ENCODE data around the gene SLC4A1AP. TPM values are rescaled to one million over a fixed set of nuclear protein-coding genes. Genes with fewer than 3 reads are reported as not detected.

SLC4A1AP gene
- total RNA-seq, 1 donor from 2014 or later, result 19.6 TPM

DNA sequence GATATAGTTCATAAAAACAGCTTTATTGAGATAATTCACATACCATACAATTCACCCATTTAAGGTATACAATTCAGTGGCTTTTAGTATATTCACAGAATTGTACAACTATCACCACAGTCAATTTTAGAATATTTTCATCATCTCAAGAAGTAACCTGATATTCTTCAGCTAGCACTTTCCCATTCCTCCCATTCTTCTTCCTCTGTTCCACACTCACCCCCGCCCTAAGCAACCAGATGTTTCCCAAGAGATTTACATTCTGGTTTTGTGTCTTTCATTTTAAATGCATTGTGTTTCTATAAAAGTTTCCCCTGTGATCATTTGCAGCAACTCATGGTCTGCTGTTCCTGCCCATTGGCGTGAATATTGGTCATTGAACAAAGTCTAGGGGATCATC is 29.4 kb upstream of the SLC4A1AP start:
- H3K4me1 ChIP-seq, result peaks cover 9% of the 10 kb centered on the region
- TF ChIP-seq, protein P1, sequence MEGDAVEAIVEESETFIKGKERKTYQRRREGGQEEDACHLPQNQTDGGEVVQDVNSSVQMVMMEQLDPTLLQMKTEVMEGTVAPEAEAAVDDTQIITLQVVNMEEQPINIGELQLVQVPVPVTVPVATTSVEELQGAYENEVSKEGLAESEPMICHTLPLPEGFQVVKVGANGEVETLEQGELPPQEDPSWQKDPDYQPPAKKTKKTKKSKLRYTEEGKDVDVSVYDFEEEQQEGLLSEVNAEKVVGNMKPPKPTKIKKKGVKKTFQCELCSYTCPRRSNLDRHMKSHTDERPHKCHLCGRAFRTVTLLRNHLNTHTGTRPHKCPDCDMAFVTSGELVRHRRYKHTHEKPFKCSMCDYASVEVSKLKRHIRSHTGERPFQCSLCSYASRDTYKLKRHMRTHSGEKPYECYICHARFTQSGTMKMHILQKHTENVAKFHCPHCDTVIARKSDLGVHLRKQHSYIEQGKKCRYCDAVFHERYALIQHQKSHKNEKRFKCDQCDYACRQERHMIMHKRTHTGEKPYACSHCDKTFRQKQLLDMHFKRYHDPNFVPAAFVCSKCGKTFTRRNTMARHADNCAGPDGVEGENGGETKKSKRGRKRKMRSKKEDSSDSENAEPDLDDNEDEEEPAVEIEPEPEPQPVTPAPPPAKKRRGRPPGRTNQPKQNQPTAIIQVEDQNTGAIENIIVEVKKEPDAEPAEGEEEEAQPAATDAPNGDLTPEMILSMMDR (IDR thresholded peaks at IDR 0.05), result no peak
- no peak overlapping the region for H3K4me3 ChIP-seq
- no peak overlapping the region for H3K27ac ChIP-seq
- no peak for DNase-seq
- no peak for ATAC-seq
- intact Hi-C loops (cut with DNase I), result no loop called here
- H3K27me3 ChIP-seq (ENCODE audit: low read depth), result no peaks in the 10 kb centered on the region
- H3K36me3 ChIP-seq, result peaks cover 91% of the 10 kb centered on the region
- H3K9me3 ChIP-seq, result no peaks in the 10 kb centered on the region

DNA sequence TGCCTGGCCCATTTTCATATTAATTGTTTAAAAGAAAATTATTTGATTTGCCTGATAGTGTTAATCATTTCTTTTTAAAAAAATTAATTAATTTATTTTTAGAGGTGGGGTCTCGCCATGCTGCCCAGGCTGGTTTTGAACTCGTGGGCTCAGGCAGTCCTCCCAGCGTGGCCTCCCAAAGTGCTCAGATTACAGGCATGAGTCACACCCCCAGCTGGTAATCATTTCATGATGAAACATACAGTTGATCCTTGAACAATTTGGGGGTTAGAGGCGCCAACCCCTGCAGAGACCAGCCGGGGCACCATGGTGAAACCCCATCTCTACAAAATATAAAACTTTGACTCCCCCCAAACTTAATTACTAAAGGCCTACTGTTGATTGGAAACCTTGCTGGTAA is 26.9 kb upstream of the SLC4A1AP start:
- ATAC-seq (no peak), DNase-seq (no peak)
- TF ChIP-seq, protein P1 (IDR thresholded peaks at IDR 0.05), result no peak
- Histone ChIP-seq H3K4me1 (no peaks in the 10 kb centered on the region), H3K36me3 (peaks cover 100% of the 10 kb centered on the region), H3K27ac (no peak overlapping the region), H3K4me3 (no peak overlapping the region), H3K9me3 (no peaks in the 10 kb centered on the region), H3K27me3 (ENCODE audit: low read depth) (no peaks in the 10 kb centered on the region)
- intact Hi-C loops (cut with DNase I), result no loop called here

DNA sequence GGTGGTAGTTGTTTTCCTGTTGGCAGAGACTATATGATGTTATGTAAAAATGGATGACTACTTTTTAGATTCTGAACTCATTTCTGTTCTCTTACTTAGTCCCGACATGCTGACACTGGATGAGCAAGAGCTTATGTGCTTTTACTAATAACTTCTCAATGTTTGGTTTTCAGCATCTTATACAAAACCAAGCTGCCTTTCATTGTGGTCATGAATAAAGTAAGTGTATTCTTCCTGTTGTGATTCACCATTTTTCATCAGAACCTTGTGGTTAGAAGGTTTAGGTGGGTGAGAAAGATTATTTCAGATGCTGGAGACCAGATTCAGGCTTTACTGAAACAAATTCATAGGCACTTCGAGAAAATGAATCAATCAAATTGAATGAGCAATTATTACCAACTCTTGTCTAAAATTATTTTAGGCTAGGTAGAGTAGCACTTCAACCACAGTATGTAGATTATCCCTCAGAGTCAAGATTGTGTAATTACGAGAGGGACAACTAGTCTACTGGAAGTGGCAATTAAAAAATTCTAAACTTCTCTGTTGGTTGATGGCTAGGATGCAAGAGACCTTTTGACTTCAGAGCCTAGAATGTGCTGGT is 25.6 kb upstream of the SLC4A1AP start:
- H3K36me3 ChIP-seq, result peaks cover 97% of the 10 kb centered on the region

DNA sequence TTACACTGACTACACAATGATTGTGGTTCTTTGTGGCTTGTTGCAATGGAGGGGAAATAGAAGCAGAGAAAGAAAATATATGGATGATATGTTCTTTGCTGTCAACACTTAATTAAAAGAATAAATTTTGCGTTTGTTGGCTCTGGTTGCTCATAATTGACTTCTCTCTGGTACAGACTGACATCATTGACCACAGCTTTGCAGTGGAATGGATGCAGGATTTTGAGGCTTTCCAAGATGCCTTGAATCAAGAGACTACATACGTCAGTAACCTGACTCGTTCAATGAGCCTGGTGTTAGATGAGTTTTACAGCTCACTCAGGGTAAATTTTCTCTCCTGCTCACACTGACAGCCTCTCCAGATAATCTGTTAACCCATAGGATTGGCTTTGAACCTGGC is 25.0 kb upstream of the SLC4A1AP start:
- H3K4me1 ChIP-seq, result no peaks in the 10 kb centered on the region
- H3K27ac ChIP-seq, result no peak overlapping the region
- H3K9me3 ChIP-seq, result no peaks in the 10 kb centered on the region
- H3K4me3 ChIP-seq, result no peak overlapping the region
- H3K36me3 ChIP-seq, result peaks cover 97% of the 10 kb centered on the region
- TF ChIP-seq, protein P1 (IDR thresholded peaks at IDR 0.05), result no peak
- no peaks in the 10 kb centered on the region for H3K27me3 ChIP-seq (ENCODE audit: low read depth)
- no peak for ATAC-seq
- DNase-seq, result no peak
- intact Hi-C loops (cut with DNase I), result no loop called here

More for the DNA sequence above, 25.6 kb upstream of the SLC4A1AP start:
- Histone ChIP-seq H3K27me3 (ENCODE audit: low read depth) (no peaks in the 10 kb centered on the region), H3K9me3 (no peaks in the 10 kb centered on the region), H3K4me1 (no peaks in the 10 kb centered on the region), H3K4me3 (no peak overlapping the region), H3K27ac (no peak overlapping the region)
- TF ChIP-seq, protein P1 (IDR thresholded peaks at IDR 0.05), result no peak
- ATAC-seq, result no peak
- DNase-seq, result no peak
- intact Hi-C loops (cut with DNase I), result no loop called here

DNA sequence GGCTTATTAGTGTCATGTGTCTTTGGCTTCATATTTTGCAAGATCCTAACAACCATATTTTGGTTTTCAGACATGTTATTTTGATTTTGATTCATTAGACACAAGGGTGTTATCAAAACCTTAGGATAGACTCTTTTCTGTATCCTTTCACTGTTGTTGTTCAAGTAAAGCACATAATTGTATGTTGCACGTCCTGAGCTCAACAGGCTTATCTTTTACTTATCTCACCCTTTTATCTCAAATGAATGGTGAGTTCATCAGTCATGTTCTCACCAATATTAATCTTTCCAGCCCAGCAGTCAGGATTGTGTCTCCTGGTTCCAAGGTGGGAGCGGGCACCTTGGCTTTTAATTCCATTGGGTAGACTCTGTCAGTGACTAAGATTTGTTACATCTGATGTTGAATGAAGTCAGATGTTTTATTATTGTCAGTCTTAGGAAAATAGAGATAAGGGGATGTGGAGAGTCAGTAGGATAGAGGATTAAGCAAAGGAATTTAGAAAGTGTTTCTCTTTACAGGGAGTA is 22.9 kb upstream of the SLC4A1AP start:
- ATAC-seq, result no peak
- Histone ChIP-seq H3K36me3 (peaks cover 97% of the 10 kb centered on the region), H3K4me1 (no peaks in the 10 kb centered on the region), H3K4me3 (no peak overlapping the region), H3K9me3 (no peaks in the 10 kb centered on the region), H3K27ac (no peak overlapping the region), H3K27me3 (ENCODE audit: low read depth) (no peaks in the 10 kb centered on the region)
- TF ChIP-seq, protein P1 (IDR thresholded peaks at IDR 0.05), result no peak
- intact Hi-C loops (cut with DNase I), result no loop called here
- no peak for DNase-seq
